ENCODE measurements around the gene HDAC9. TPM values are rescaled to one million over a fixed set of nuclear protein-coding genes. Genes with fewer than 3 reads are reported as not detected.

The HDAC9 gene
- total RNA-seq, 1 experiment from 2014 or later = 7.7 TPM

DNA sequence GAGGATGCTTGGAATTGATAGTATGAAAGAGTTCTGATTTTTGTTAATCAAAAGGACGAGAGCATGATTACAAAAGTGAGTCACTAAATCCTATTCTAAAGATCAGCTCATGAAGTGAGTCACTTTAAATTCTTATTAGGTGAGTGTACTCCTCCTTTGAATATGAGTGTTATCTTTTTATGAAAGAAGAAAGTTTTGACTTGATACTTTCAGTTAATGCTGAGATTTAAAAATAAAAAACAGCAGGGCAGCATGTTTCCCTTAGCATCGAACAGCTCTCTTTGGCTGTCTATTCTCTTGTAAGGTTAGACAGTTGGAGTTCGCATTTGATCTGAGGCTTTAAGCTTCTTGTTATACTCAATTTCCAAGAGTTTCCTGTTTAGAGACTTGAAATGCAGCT lies 399.9 kb downstream of the HDAC9 start:
- Histone ChIP-seq H2BK20ac (ENCODE audit: low read depth, low read length, poor library complexity, severe bottlenecking) (no peak overlapping the region), H3K4ac (ENCODE audit: low read depth, low read length) (no peak overlapping the region), H3K9ac (ENCODE audit: extremely low read depth, insufficient read length, low read length) (no peak overlapping the region), H3K4me1 (ENCODE audit: insufficient read depth, low read length) (no peaks in the 10 kb centered on the region; the same call in 1 of the 2 replicates), H3K27me3 (ENCODE audit: insufficient read depth, low read length) (no peaks in the 10 kb centered on the region), H2AFZ (ENCODE audit: low read length) (no peak overlapping the region), H2BK15ac (ENCODE audit: low read depth, low read length) (no peak overlapping the region), H3K14ac (ENCODE audit: insufficient read depth, low read length) (no peak overlapping the region), H4K91ac (ENCODE audit: insufficient read length, low read depth, low read length) (no peak overlapping the region), H3K56ac (ENCODE audit: insufficient read length, low read depth, low read length) (no peak overlapping the region), H3K9me3 (ENCODE audit: control insufficient read depth, low read depth, low read length) (no peaks in the 10 kb centered on the region), H4K5ac (ENCODE audit: insufficient read length, low read depth, low read length) (no peak overlapping the region), H3K23ac (ENCODE audit: insufficient read length, low read depth, low read length) (no peak overlapping the region), H3K23me2 (ENCODE audit: insufficient read length, low read depth, low read length, poor library complexity, severe bottlenecking) (no peaks in the 10 kb centered on the region), H3K4me2 (ENCODE audit: insufficient read depth, insufficient read length, low read length) (no peak overlapping the region), H3K18ac (ENCODE audit: insufficient read length, low read depth, low read length) (no peak overlapping the region), H4K8ac (replicated peaks; ENCODE audit: insufficient read length, low read depth, low read length) (no peak overlapping the region), H2BK5ac (ENCODE audit: insufficient read length, low read length) (no peak overlapping the region), H2AK5ac (ENCODE audit: insufficient read length, low read length) (no peak overlapping the region), H2BK120ac (ENCODE audit: low read depth, low read length, poor library complexity, severe bottlenecking) (no peak overlapping the region), H2BK12ac (ENCODE audit: insufficient read length, low read depth, low read length) (no peak overlapping the region), H3K27ac (ENCODE audit: insufficient read length, low read depth, low read length) (no peak overlapping the region), H4K20me1 (ENCODE audit: control insufficient read depth, insufficient read depth, insufficient read length) (no peaks in the 10 kb centered on the region), H3K79me2 (ENCODE audit: insufficient read depth, low read length) (no peaks in the 10 kb centered on the region), H3K79me1 (ENCODE audit: insufficient read depth, low read depth, low read length, poor library complexity, severe bottlenecking) (no peaks in the 10 kb centered on the region), H3T11ph (ENCODE audit: low read length) (no peak overlapping the region)
- no CpG with 5 or more reads among the region's 3 CpGs for WGBS (ENCODE audit: extremely low coverage, insufficient read length, low lambda C conversion rate)
- TF ChIP-seq, protein P1, sequence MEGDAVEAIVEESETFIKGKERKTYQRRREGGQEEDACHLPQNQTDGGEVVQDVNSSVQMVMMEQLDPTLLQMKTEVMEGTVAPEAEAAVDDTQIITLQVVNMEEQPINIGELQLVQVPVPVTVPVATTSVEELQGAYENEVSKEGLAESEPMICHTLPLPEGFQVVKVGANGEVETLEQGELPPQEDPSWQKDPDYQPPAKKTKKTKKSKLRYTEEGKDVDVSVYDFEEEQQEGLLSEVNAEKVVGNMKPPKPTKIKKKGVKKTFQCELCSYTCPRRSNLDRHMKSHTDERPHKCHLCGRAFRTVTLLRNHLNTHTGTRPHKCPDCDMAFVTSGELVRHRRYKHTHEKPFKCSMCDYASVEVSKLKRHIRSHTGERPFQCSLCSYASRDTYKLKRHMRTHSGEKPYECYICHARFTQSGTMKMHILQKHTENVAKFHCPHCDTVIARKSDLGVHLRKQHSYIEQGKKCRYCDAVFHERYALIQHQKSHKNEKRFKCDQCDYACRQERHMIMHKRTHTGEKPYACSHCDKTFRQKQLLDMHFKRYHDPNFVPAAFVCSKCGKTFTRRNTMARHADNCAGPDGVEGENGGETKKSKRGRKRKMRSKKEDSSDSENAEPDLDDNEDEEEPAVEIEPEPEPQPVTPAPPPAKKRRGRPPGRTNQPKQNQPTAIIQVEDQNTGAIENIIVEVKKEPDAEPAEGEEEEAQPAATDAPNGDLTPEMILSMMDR (conservative IDR thresholded peaks at IDR 0.05) = no peak
- H3K27me3 Mint-ChIP-seq (ENCODE audit: low read depth) = no peaks in the 10 kb centered on the region
- no peak overlapping the region for H3K4me3 Mint-ChIP-seq
- H3K27ac Mint-ChIP-seq = no peak overlapping the region
- no peak for DNase-seq
- no peaks in the 10 kb centered on the region for H3K36me3 Mint-ChIP-seq (ENCODE audit: insufficient read depth in 1 of 3, low read depth in 3 of 3)
- H3K4me1 Mint-ChIP-seq = peaks cover 0 to 4% of the 10 kb centered on the region in 2 experiments; a peak in 2 of 4 replicates
- no peaks in the 10 kb centered on the region for H3K9me3 Mint-ChIP-seq

Data from H9 (cell line).